ENCODE results near the gene RPS6KA5. TPM values are rescaled to one million over a fixed set of nuclear protein-coding genes. Genes with fewer than 3 reads are reported as not detected.

RPS6KA5 gene
- total and polyA plus RNA-seq, 2 donors (not counting 1 experiment from before 2014, with no cell fraction given), result 6.0 to 34.6 TPM

GRCh38 chr14:90892970-90893369 is 167.5 kb downstream of the RPS6KA5 start:
- ATAC-seq (ENCODE audit: low read depth) (no peak), DNase-seq (no peak)
- H3K4me1 ChIP-seq (ENCODE audit: control insufficient read depth in 2 of 2, insufficient read depth in 2 of 2, low read length in 2 of 2), result no peaks in the 10 kb centered on the region
- no peak overlapping the region for H3K4me2 ChIP-seq (replicated peaks; ENCODE audit: low read depth, low read length, poor library complexity, severe bottlenecking)
- no peaks in the 10 kb centered on the region for H3K79me2 ChIP-seq (ENCODE audit: control insufficient read depth, insufficient read depth, low read length)
- ChIA-PET POLR2A (no interaction called here), CTCF (interaction anchor here (1.0 to 4.8 kb wide), 4 partner anchors 9 to 283 kb away, joined by 3 to 27 read pairs (median 6); no protein-coding TSS in a partner anchor)
- H3K4me1 Mint-ChIP-seq, result no peaks in the 10 kb centered on the region
- H3K27ac Mint-ChIP-seq, result no peak overlapping the region
- peaks cover 3 to 36% of the 10 kb centered on the region in 2 experiments for H3K36me3 ChIP-seq (replicated peaks in 1 of 2; ENCODE audit: control extremely low read depth in 1 of 2, control insufficient read depth in 1 of 2, extremely low read depth in 1 of 2, insufficient read depth in 2 of 2, low read length in 1 of 2)
- no peak overlapping the region for H3K4me3 Mint-ChIP-seq
- H2AFZ ChIP-seq (ENCODE audit: insufficient read depth, low read depth, low read length, poor library complexity, severe bottlenecking), result no peak overlapping the region
- intact Hi-C loops (cut with micrococcal nuclease), result no loop called here
- no peak for TF ChIP-seq EZH2 (IDR thresholded peaks at IDR 0.05; ENCODE audit: borderline replicate concordance, insufficient read depth, low read depth, low read length, poor library complexity, severe bottlenecking)
- TF ChIP-seq, protein P1, sequence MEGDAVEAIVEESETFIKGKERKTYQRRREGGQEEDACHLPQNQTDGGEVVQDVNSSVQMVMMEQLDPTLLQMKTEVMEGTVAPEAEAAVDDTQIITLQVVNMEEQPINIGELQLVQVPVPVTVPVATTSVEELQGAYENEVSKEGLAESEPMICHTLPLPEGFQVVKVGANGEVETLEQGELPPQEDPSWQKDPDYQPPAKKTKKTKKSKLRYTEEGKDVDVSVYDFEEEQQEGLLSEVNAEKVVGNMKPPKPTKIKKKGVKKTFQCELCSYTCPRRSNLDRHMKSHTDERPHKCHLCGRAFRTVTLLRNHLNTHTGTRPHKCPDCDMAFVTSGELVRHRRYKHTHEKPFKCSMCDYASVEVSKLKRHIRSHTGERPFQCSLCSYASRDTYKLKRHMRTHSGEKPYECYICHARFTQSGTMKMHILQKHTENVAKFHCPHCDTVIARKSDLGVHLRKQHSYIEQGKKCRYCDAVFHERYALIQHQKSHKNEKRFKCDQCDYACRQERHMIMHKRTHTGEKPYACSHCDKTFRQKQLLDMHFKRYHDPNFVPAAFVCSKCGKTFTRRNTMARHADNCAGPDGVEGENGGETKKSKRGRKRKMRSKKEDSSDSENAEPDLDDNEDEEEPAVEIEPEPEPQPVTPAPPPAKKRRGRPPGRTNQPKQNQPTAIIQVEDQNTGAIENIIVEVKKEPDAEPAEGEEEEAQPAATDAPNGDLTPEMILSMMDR (IDR thresholded peaks at IDR 0.05), result no peak
- no peak overlapping the region for H3K4me3 ChIP-seq (ENCODE audit: control extremely low read depth in 1 of 5, extremely low read depth in 1 of 5, insufficient read depth in 1 of 5, low read depth in 2 of 5, low read length in 4 of 5)
- H3K9me3 Mint-ChIP-seq (ENCODE audit: insufficient read depth), result no peaks in the 10 kb centered on the region
- H4K20me1 ChIP-seq (ENCODE audit: control insufficient read depth, insufficient read depth, low read length, poor library complexity, severe bottlenecking), result no peaks in the 10 kb centered on the region
- no peaks in the 10 kb centered on the region for H3K9me3 ChIP-seq (ENCODE audit: control extremely low read depth in 1 of 3, control insufficient read depth in 2 of 3, insufficient read depth in 1 of 3, low read length in 2 of 3)
- H3K9ac ChIP-seq (ENCODE audit: low read length), result no peak overlapping the region
- H3K27me3 ChIP-seq (replicated peaks in 1 of 4; ENCODE audit: control extremely low read depth in 1 of 4, control insufficient read depth in 3 of 4, insufficient read depth in 4 of 4, low read length in 3 of 4), result no peaks in the 10 kb centered on the region
- H3K27me3 Mint-ChIP-seq, result no peaks in the 10 kb centered on the region
- H3K27ac ChIP-seq (ENCODE audit: low read length in 2 of 2), result no peak overlapping the region

- no peaks in the 10 kb centered on the region for H3K9me3 Mint-ChIP-seq (ENCODE audit: insufficient read depth)
- H3K4me3 Mint-ChIP-seq, result no peak overlapping the region
- no peak overlapping the region for H3K4me2 ChIP-seq (replicated peaks; ENCODE audit: low read depth, low read length, poor library complexity, severe bottlenecking)
- no peak overlapping the region for H2AFZ ChIP-seq (ENCODE audit: insufficient read depth, low read depth, low read length, poor library complexity, severe bottlenecking)
- no peaks in the 10 kb centered on the region for H3K27me3 Mint-ChIP-seq
- intact Hi-C loops (cut with micrococcal nuclease), result no loop called here
- H3K27ac ChIP-seq (ENCODE audit: low read length in 2 of 2), result no peak overlapping the region
- ChIA-PET CTCF (interaction anchor here (0.7 to 4.8 kb wide), 2 partner anchors 11 to 1925 kb away, joined by 4 to 27 read pairs; no protein-coding TSS in a partner anchor), POLR2A (no interaction called here)
- no peaks in the 10 kb centered on the region for H3K79me2 ChIP-seq (ENCODE audit: control insufficient read depth, insufficient read depth, low read length)
- no peaks in the 10 kb centered on the region for H3K9me3 ChIP-seq (ENCODE audit: control extremely low read depth in 1 of 3, control insufficient read depth in 2 of 3, insufficient read depth in 1 of 3, low read length in 2 of 3)
- ATAC-seq (ENCODE audit: low read depth), result no peak
- no CpG with 5 or more reads among the region's 1 CpG for WGBS (ENCODE audit: insufficient coverage)
- H3K4me1 ChIP-seq (ENCODE audit: control insufficient read depth in 2 of 2, insufficient read depth in 2 of 2, low read length in 2 of 2), result no peaks in the 10 kb centered on the region
- no peak for DNase-seq
- no peak overlapping the region for H3K27ac Mint-ChIP-seq
- no peaks in the 10 kb centered on the region for H3K4me1 Mint-ChIP-seq
- no peak overlapping the region for H3K4me3 ChIP-seq (ENCODE audit: control extremely low read depth in 1 of 5, extremely low read depth in 1 of 5, insufficient read depth in 1 of 5, low read depth in 2 of 5, low read length in 4 of 5)
- no peak for TF ChIP-seq EZH2 (IDR thresholded peaks at IDR 0.05; ENCODE audit: borderline replicate concordance, insufficient read depth, low read depth, low read length, poor library complexity, severe bottlenecking)
- TF ChIP-seq, protein P1 (IDR thresholded peaks at IDR 0.05), result no peak
- H3K36me3 ChIP-seq (replicated peaks in 1 of 2; ENCODE audit: control extremely low read depth in 1 of 2, control insufficient read depth in 1 of 2, extremely low read depth in 1 of 2, insufficient read depth in 2 of 2, low read length in 1 of 2), result peaks cover 3 to 30% of the 10 kb centered on the region in 2 experiments
- no peaks in the 10 kb centered on the region for H3K27me3 ChIP-seq (replicated peaks in 1 of 4; ENCODE audit: control extremely low read depth in 1 of 4, control insufficient read depth in 3 of 4, insufficient read depth in 4 of 4, low read length in 3 of 4)
- no peaks in the 10 kb centered on the region for H4K20me1 ChIP-seq (ENCODE audit: control insufficient read depth, insufficient read depth, low read length, poor library complexity, severe bottlenecking)
- H3K9ac ChIP-seq (ENCODE audit: low read length), result no peak overlapping the region
These were observed 169.1 kb downstream of the RPS6KA5 start for GRCh38 chr14:90891326-90891725.
